KMS-11 (cell line): ENCODE results near the gene HS3ST5.
"Not testable (repeated sequence)": the region's sequence is repeated elsewhere in the genome, so short reads cannot be mapped to it uniquely, and the experiment has no call there.

Experiments used
- H2AFZ ChIP-seq: fragments of 200-600 bp; sonication (generic); 2 replicates; pipeline ENCODE4 v1.6.1; 2016; ENCODE audit warnings: antibody characterized with exemption, mixed run types, low read depth
- H3K27ac ChIP-seq: fragments of 200-600 bp; sonication (generic); 2 replicates; pipeline ENCODE4 v1.6.1; 2016; ENCODE audit warnings: mild to moderate bottlenecking, mixed run types
- H3K27me3 ChIP-seq: fragments of 200-600 bp; sonication (generic); 2 replicates; pipeline ENCODE4 v1.6.1; 2017; ENCODE audit warnings: mild to moderate bottlenecking, low read depth, mixed run types, moderate library complexity; ENCODE audit not compliant: insufficient read depth
- H3K36me3 ChIP-seq: fragments of 200-600 bp; sonication (generic); 2 replicates; pipeline ENCODE4 v1.6.1; 2017; ENCODE audit warnings: mild to moderate bottlenecking, mixed run types; ENCODE audit not compliant: insufficient read depth
- H3K4me1 ChIP-seq: fragments of 200-600 bp; sonication (generic); 2 replicates; pipeline ENCODE4 v1.6.1; 2016; ENCODE audit warnings: mild to moderate bottlenecking, low read depth, mixed run types; ENCODE audit not compliant: poor library complexity, severe bottlenecking
- H3K4me2 ChIP-seq: fragments of 200-600 bp; sonication (generic); 2 replicates; pipeline ENCODE4 v1.7.0; 2016; ENCODE audit warnings: mild to moderate bottlenecking, mixed run types
- H3K4me3 ChIP-seq: fragments of 200-600 bp; sonication (generic); IDR thresholded peaks from 2 replicates; pipeline ENCODE4 v1.6.1; 2017; ENCODE audit warnings: low read depth, low read length, mixed read lengths; ENCODE audit not compliant: insufficient read depth
- H3K79me2 ChIP-seq: fragments of 200-600 bp; sonication (generic); 2 replicates; pipeline ENCODE4 v1.6.1; 2016; ENCODE audit warnings: low read depth, mixed run types; ENCODE audit not compliant: insufficient read depth
- H3K9ac ChIP-seq: fragments of 200-600 bp; sonication (generic); 2 replicates; pipeline ENCODE4 v1.6.1; 2016; ENCODE audit warnings: mild to moderate bottlenecking, mixed run types
- H4K20me1 ChIP-seq: fragments of 200-600 bp; sonication (generic); 2 replicates; pipeline ENCODE4 v1.6.1; 2016; ENCODE audit warnings: mild to moderate bottlenecking, mixed run types; ENCODE audit not compliant: insufficient read depth
- CTCF ChIP-seq: fragments of 200-600 bp; sonication (generic); conservative IDR thresholded peaks from 2 replicates; pipeline ENCODE4 v1.6.1; 2017; ENCODE audit warnings: low read depth, mild to moderate bottlenecking, antibody characterized with exemption, low read length, moderate library complexity, mixed read lengths

HS3ST5 gene

DNA sequence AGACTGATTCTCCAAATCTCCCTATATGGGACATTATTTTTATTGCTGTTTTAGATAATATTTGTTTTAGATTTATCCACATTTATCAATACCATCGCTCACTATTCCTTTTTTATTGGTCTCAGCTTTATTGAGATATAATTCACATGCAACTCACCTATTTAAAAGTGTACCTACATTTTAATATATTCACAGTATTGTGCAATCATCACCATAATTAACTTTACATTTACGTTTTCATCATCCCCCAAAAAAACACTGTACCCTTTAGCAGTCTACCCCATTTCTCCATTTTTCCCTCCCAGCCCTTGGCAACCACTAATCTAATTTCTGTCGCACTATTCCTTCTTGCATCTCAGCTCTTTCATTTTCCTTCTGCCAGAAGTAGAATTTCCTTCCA is 261.1 kb downstream of the HS3ST5 start:
- Histone ChIP-seq H3K27ac (no peak overlapping the region), H3K4me3 (no peak overlapping the region), H2AFZ (no peak overlapping the region), H3K79me2 (no peaks in the 10 kb centered on the region), H3K4me2 (no peak overlapping the region), H3K27me3 (no peaks in the 10 kb centered on the region), H4K20me1 (no peaks in the 10 kb centered on the region), H3K9ac (no peak overlapping the region), H3K36me3 (no peaks in the 10 kb centered on the region), H3K4me1 (no peaks in the 10 kb centered on the region)
- no peak for TF ChIP-seq CTCF

- Histone ChIP-seq H3K4me1 (no peaks in the 10 kb centered on the region), H3K9ac (no peak overlapping the region)
Measured at GRCh38 chr6:114080891-114081510, 261.8 kb downstream of the HS3ST5 start.

DNA sequence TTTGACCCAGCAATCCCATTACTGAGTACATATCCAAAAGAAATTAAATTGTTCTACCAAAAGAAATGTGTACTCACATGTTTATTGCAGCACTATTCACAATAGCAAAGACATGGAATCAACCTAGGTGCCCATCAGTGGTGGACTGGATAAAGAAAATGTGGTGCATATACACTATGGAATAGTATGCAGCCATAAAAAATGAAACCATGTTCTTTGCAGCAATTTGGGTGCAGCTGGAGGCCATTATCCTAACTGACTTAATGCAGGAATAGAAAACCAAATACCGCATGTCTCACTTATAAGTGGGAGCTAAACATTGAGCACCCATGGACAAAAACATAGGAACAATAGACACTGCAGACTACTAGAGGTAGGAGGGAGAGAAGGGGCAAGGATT is 262.4 kb downstream of the HS3ST5 start:
- not testable (repeated sequence) for H3K27ac ChIP-seq, H3K4me1 ChIP-seq, H4K20me1 ChIP-seq, H3K4me3 ChIP-seq, H3K4me2 ChIP-seq, H3K79me2 ChIP-seq, H3K27me3 ChIP-seq, H2AFZ ChIP-seq, H3K9ac ChIP-seq, H3K36me3 ChIP-seq

More at GRCh38 chr6:114080891-114081510, 261.8 kb downstream of the HS3ST5 start:
- H3K79me2 ChIP-seq, result no peaks in the 10 kb centered on the region
- H3K27me3 ChIP-seq, result no peaks in the 10 kb centered on the region
- H3K36me3 ChIP-seq, result no peaks in the 10 kb centered on the region
- no peak overlapping the region for H3K4me3 ChIP-seq
- H2AFZ ChIP-seq, result no peak overlapping the region
- H3K4me2 ChIP-seq, result no peak overlapping the region
- TF ChIP-seq CTCF, result no peak
- H4K20me1 ChIP-seq, result no peaks in the 10 kb centered on the region
- H3K27ac ChIP-seq, result no peak overlapping the region

DNA sequence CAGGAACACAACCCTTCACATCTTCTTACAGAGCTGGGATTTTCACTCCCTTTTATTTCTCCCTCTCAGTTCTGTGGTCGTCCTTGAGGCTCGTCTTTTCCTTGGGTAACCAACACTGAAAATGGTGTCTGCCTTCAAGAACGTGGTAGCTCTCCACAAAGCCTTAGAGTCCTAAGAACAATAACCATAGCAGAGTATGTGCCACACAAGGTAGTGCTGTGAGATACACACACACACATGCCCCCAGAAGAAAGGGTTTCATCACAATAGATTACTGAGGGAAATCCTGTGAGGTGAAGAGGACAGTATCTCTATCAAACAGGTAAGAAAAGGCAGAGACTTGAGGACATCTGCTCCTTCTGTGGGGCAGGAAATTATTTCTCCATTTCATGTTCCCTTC is 267.0 kb downstream of the HS3ST5 start:
- no peak for TF ChIP-seq CTCF

GRCh38 chr6:114075300-114075699 is 267.5 kb downstream of the HS3ST5 start:
- H3K4me2 ChIP-seq, result no peak overlapping the region
- no peak for TF ChIP-seq CTCF
- no peak overlapping the region for H3K4me3 ChIP-seq
- H3K4me1 ChIP-seq, result no peaks in the 10 kb centered on the region
- H2AFZ ChIP-seq, result no peak overlapping the region
- no peaks in the 10 kb centered on the region for H3K79me2 ChIP-seq
- no peak overlapping the region for H3K9ac ChIP-seq
- H3K27ac ChIP-seq, result no peak overlapping the region
- H4K20me1 ChIP-seq, result no peaks in the 10 kb centered on the region
- H3K27me3 ChIP-seq, result no peaks in the 10 kb centered on the region
- no peaks in the 10 kb centered on the region for H3K36me3 ChIP-seq

More for the DNA sequence above, 267.0 kb downstream of the HS3ST5 start:
- Histone ChIP-seq H3K9ac (no peak overlapping the region), H3K79me2 (no peaks in the 10 kb centered on the region), H3K27me3 (no peaks in the 10 kb centered on the region), H3K4me1 (no peaks in the 10 kb centered on the region), H2AFZ (no peak overlapping the region), H3K4me2 (no peak overlapping the region), H3K27ac (no peak overlapping the region), H3K36me3 (no peaks in the 10 kb centered on the region), H4K20me1 (no peaks in the 10 kb centered on the region), H3K4me3 (no peak overlapping the region)
